BLaER1 treated with 17β-estradiol and CSF1 and Interleukin-3, amounts not matched to agents 10 nM and 100 nM (cell line): ENCODE results near the gene ACVR1B.

Source experiments
- H3K27ac ChIP-seq, 11 experiments: shearing (Covaris generic); formaldehyde crosslinking; 2 replicates each; pipeline ENCODE4 v1.8.1; 2022
- H3K27me3 ChIP-seq, 11 experiments: shearing (Covaris generic); formaldehyde crosslinking; 2 replicates each; pipeline ENCODE4 v1.8.1; 2022
- H3K36me3 ChIP-seq, 11 experiments: shearing (Covaris generic); formaldehyde crosslinking; 2 replicates each; pipeline ENCODE4 v1.8.1; 2022
- H3K4me1 ChIP-seq, 10 experiments: shearing (Covaris generic); formaldehyde crosslinking; 2 replicates each; pipeline ENCODE4 v1.8.1; 2022
- H3K4me2 ChIP-seq, 11 experiments: shearing (Covaris generic); formaldehyde crosslinking; 2 replicates each; pipeline ENCODE4 v1.8.1; 2022
- H3K4me3 ChIP-seq, 10 experiments: shearing (Covaris generic); formaldehyde crosslinking; 2 replicates each; pipeline ENCODE4 v1.8.1; 2022
- H3K9ac ChIP-seq, 11 experiments: shearing (Covaris generic); formaldehyde crosslinking; 2 replicates each; pipeline ENCODE4 v1.8.1; 2022
- H3K9me3 ChIP-seq, 11 experiments: shearing (Covaris generic); formaldehyde crosslinking; replicated peaks in 1 of 11; 2 replicates each; pipeline ENCODE4 v1.8.1; 2022
- H4K20me1 ChIP-seq, 11 experiments: shearing (Covaris generic); formaldehyde crosslinking; 2 replicates each; pipeline ENCODE4 v1.8.1; 2022
- Cebpa-rat ChIP-seq, 11 experiments: shearing (Covaris generic); IDR thresholded peaks; 2 replicates each; pipeline ENCODE4 v1.8.1; 2022

ACVR1B gene

GRCh38 chr12:51953089-51953488, 1.6 kb downstream of the ACVR1B start:
- Histone ChIP-seq H3K27me3 (no peaks in the 10 kb centered on the region), H3K4me3 (peak overlapping the region; percentile 86 to 99 (median 98); a peak in 19 of 20 replicates), H3K4me1 (peaks cover 55 to 76% (median 64%) of the 10 kb centered on the region in 10 experiments), H3K36me3 (peaks cover 5 to 40% (median 25%) of the 10 kb centered on the region in 11 experiments; a peak in 20 of 22 replicates), H3K27ac (peak overlapping the region; percentile 26 to 98 (median 96); a peak in 19 of 22 replicates), H4K20me1 (peaks cover 25 to 54% (median 42%) of the 10 kb centered on the region in 11 experiments; a peak in 20 of 22 replicates), H3K4me2 (peak overlapping the region; percentile 80 to 99 (median 95)), H3K9ac (peak overlapping the region; percentile 93 to 99 (median 98)), H3K9me3 (peaks cover 0 to 5% (median 0%) of the 10 kb centered on the region in 11 experiments; a peak in 1 of 22 replicates)
- TF ChIP-seq Cebpa-rat (IDR thresholded peaks at IDR 0.05) = no peak

GRCh38 chr12:51953864-51954263, 2.4 kb downstream of the ACVR1B start:
- no peak for TF ChIP-seq Cebpa-rat (IDR thresholded peaks at IDR 0.05)
- Histone ChIP-seq H4K20me1 (peaks cover 30 to 62% (median 50%) of the 10 kb centered on the region in 11 experiments; a peak in 20 of 22 replicates), H3K9ac (peak overlapping the region; percentile 2 to 99 (median 98); a peak in 20 of 22 replicates), H3K27me3 (no peaks in the 10 kb centered on the region), H3K4me2 (peak overlapping the region; percentile 80 to 99 (median 95)), H3K27ac (peak overlapping the region in 7 of 11 experiments; percentile 26 to 98 (median 96); a peak in 12 of 22 replicates), H3K9me3 (peaks cover 0 to 5% (median 0%) of the 10 kb centered on the region in 11 experiments; a peak in 1 of 22 replicates), H3K4me1 (peaks cover 53 to 76% (median 69%) of the 10 kb centered on the region in 10 experiments), H3K36me3 (peaks cover 5 to 48% (median 32%) of the 10 kb centered on the region in 11 experiments; a peak in 20 of 22 replicates), H3K4me3 (peak overlapping the region; percentile 86 to 99 (median 98); a peak in 18 of 20 replicates)

GRCh38 chr12:51954561-51955361, 3.3 kb downstream of the ACVR1B start:
- TF ChIP-seq Cebpa-rat (IDR thresholded peaks at IDR 0.05) = peak in 8 of 11 experiments; percentile 51 to 88 (median 74); a peak in 13 of 22 replicates
- Histone ChIP-seq H3K4me2 (peak overlapping the region; percentile 80 to 99 (median 95)), H4K20me1 (peaks cover 39 to 71% (median 59%) of the 10 kb centered on the region in 11 experiments; a peak in 20 of 22 replicates), H3K9me3 (peaks cover 0 to 5% (median 0%) of the 10 kb centered on the region in 11 experiments; a peak in 1 of 22 replicates), H3K27ac (peak overlapping the region in 10 of 11 experiments; percentile 3 to 98 (median 61); a peak in 13 of 22 replicates), H3K4me1 (peaks cover 50 to 76% (median 70%) of the 10 kb centered on the region in 10 experiments), H3K27me3 (no peaks in the 10 kb centered on the region), H3K9ac (peak overlapping the region; percentile 6 to 99 (median 98); a peak in 16 of 22 replicates), H3K36me3 (peaks cover 6 to 57% (median 41%) of the 10 kb centered on the region in 11 experiments; a peak in 21 of 22 replicates), H3K4me3 (peak overlapping the region in 8 of 10 experiments; percentile 95 to 99 (median 98); a peak in 13 of 20 replicates)

- H3K27ac ChIP-seq = peak overlapping the region in 3 of 11 experiments; percentile 4 to 97 (median 7); a peak in 2 of 22 replicates
- peaks cover 43 to 78% (median 71%) of the 10 kb centered on the region in 10 experiments for H3K4me1 ChIP-seq
- peak overlapping the region in 1 of 11 experiments; percentile 98; a peak in 2 of 22 replicates for H3K9ac ChIP-seq
- peak overlapping the region in 2 of 10 experiments; percentile 98; a peak in 1 of 20 replicates for H3K4me3 ChIP-seq
- H4K20me1 ChIP-seq = peaks cover 48 to 80% (median 68%) of the 10 kb centered on the region in 11 experiments; a peak in 20 of 22 replicates
- peaks cover 0 to 5% (median 0%) of the 10 kb centered on the region in 11 experiments; a peak in 1 of 22 replicates for H3K9me3 ChIP-seq
- H3K4me2 ChIP-seq = peak overlapping the region in 10 of 11 experiments; percentile 80 to 99 (median 95); a peak in 16 of 22 replicates
- TF ChIP-seq Cebpa-rat (IDR thresholded peaks at IDR 0.05) = no peak
- peaks cover 16 to 66% (median 51%) of the 10 kb centered on the region in 11 experiments; a peak in 21 of 22 replicates for H3K36me3 ChIP-seq
- no peaks in the 10 kb centered on the region for H3K27me3 ChIP-seq
Observed at GRCh38 chr12:51955702-51956101, 4.2 kb downstream of the ACVR1B start.

GRCh38 chr12:51958542-51958941, 7.0 kb downstream of the ACVR1B start:
- Histone ChIP-seq H3K27ac (peak overlapping the region in 4 of 11 experiments; percentile 1 to 48 (median 44); a peak in 3 of 22 replicates), H4K20me1 (peaks cover 56 to 100% (median 86%) of the 10 kb centered on the region in 11 experiments; a peak in 21 of 22 replicates), H3K9me3 (peaks cover 4 to 10% (median 6%) of the 10 kb centered on the region in 11 experiments; a peak in 18 of 22 replicates), H3K4me2 (peak overlapping the region; percentile 62 to 99 (median 79)), H3K4me1 (peaks cover 41 to 94% (median 80%) of the 10 kb centered on the region in 10 experiments), H3K27me3 (no peaks in the 10 kb centered on the region), H3K9ac (no peak overlapping the region), H3K36me3 (peaks cover 30 to 91% (median 66%) of the 10 kb centered on the region in 11 experiments; a peak in 21 of 22 replicates), H3K4me3 (peak overlapping the region in 1 of 10 experiments; percentile 4; a peak in 1 of 20 replicates)
- TF ChIP-seq Cebpa-rat (IDR thresholded peaks at IDR 0.05) = no peak

- peak overlapping the region in 2 of 10 experiments; percentile 4 to 25; a peak in 3 of 20 replicates for H3K4me3 ChIP-seq
- peaks cover 50 to 100% (median 84%) of the 10 kb centered on the region in 11 experiments; a peak in 21 of 22 replicates for H4K20me1 ChIP-seq
- peak overlapping the region; percentile 62 to 99 (median 79) for H3K4me2 ChIP-seq
- peaks cover 34 to 87% (median 74%) of the 10 kb centered on the region in 10 experiments for H3K4me1 ChIP-seq
- no peaks in the 10 kb centered on the region for H3K27me3 ChIP-seq
- peak in 4 of 11 experiments; percentile 31 to 61 (median 44); a peak in 4 of 22 replicates for TF ChIP-seq Cebpa-rat (IDR thresholded peaks at IDR 0.05)
- H3K36me3 ChIP-seq = peaks cover 34 to 97% (median 73%) of the 10 kb centered on the region in 11 experiments; a peak in 21 of 22 replicates
- no peak overlapping the region for H3K9ac ChIP-seq
- peaks cover 5 to 16% (median 12%) of the 10 kb centered on the region in 11 experiments; a peak in 18 of 22 replicates for H3K9me3 ChIP-seq
- H3K27ac ChIP-seq = peak overlapping the region in 7 of 11 experiments; percentile 1 to 48 (median 39); a peak in 11 of 22 replicates
Observed at GRCh38 chr12:51959211-51959610, 7.7 kb downstream of the ACVR1B start.

- no peak overlapping the region for H3K9ac ChIP-seq
- H3K27ac ChIP-seq = peak overlapping the region in 2 of 11 experiments; percentile 39 to 42; a peak in 4 of 22 replicates
- peaks cover 44 to 97% (median 77%) of the 10 kb centered on the region in 11 experiments; a peak in 20 of 22 replicates for H4K20me1 ChIP-seq
- TF ChIP-seq Cebpa-rat (IDR thresholded peaks at IDR 0.05) = no peak
- H3K36me3 ChIP-seq = peaks cover 34 to 100% (median 78%) of the 10 kb centered on the region in 11 experiments; a peak in 21 of 22 replicates
- H3K4me3 ChIP-seq = no peak overlapping the region
- no peaks in the 10 kb centered on the region for H3K27me3 ChIP-seq
- H3K9me3 ChIP-seq = peaks cover 5 to 16% (median 12%) of the 10 kb centered on the region in 11 experiments; a peak in 18 of 22 replicates
- peaks cover 27 to 83% (median 67%) of the 10 kb centered on the region in 10 experiments for H3K4me1 ChIP-seq
- H3K4me2 ChIP-seq = peak overlapping the region in 5 of 11 experiments; percentile 62 to 99 (median 84); a peak in 11 of 22 replicates
Observed at GRCh38 chr12:51959921-51960320, 8.4 kb downstream of the ACVR1B start.

GRCh38 chr12:51960488-51960887, 9.0 kb downstream of the ACVR1B start:
- Histone ChIP-seq H3K4me2 (peak overlapping the region in 5 of 11 experiments; percentile 39 to 99 (median 84); a peak in 8 of 22 replicates), H3K27me3 (no peaks in the 10 kb centered on the region), H4K20me1 (peaks cover 38 to 97% (median 71%) of the 10 kb centered on the region in 11 experiments; a peak in 20 of 22 replicates), H3K36me3 (peaks cover 34 to 100% (median 83%) of the 10 kb centered on the region in 11 experiments; a peak in 21 of 22 replicates), H3K27ac (no peak overlapping the region; a peak in 1 of 22 replicates), H3K9ac (no peak overlapping the region), H3K9me3 (peaks cover 5 to 17% (median 12%) of the 10 kb centered on the region in 11 experiments; a peak in 18 of 22 replicates), H3K4me1 (peaks cover 22 to 83% (median 61%) of the 10 kb centered on the region in 10 experiments), H3K4me3 (no peak overlapping the region)
- no peak for TF ChIP-seq Cebpa-rat (IDR thresholded peaks at IDR 0.05)
